IPS DF 4.7 (cell line): ENCODE measurements around the gene NDUFS3.

Experiments
- DNase-seq: peaks from one replicate; pipeline ENCODE4 v3.0.0-alpha.2; 2013; ENCODE audit warnings: low spot score; ENCODE audit errors: extremely low read depth

NDUFS3 gene

GRCh38 chr11:47631473-47631872, 52.6 kb downstream of the NDUFS3 start:
- no peak for DNase-seq
